NCI-H2081 (cell line): ENCODE measurements around the gene MTA1.
A peak's percentile ranks its signal among the peaks of the same experiment; 100 is the strongest.

Experiments
- DNase-seq, 2 experiments: peaks; one replicate each; lab custom pipeline; 2025; lab: John Stamatoyannopoulos, UW

Gene MTA1

GRCh38 chr14:105465209-105466031, 45.8 kb downstream of the MTA1 start:
- peak in 1 of 2 experiments; percentile 28 for DNase-seq

GRCh38 chr14:105466531-105467248, 47.1 kb downstream of the MTA1 start:
- DNase-seq = no peak

- DNase-seq = no peak
Measured at GRCh38 chr14:105467249-105467941, 47.8 kb downstream of the MTA1 start.

GRCh38 chr14:105467942-105468471, 48.4 kb downstream of the MTA1 start:
- DNase-seq = no peak

- no peak for DNase-seq
Measured at GRCh38 chr14:105468621-105469241, 49.1 kb downstream of the MTA1 start.

GRCh38 chr14:105469456-105470349, 50.1 kb downstream of the MTA1 start:
- DNase-seq = no peak

- DNase-seq = peak; percentile 79 to 85
Measured at GRCh38 chr14:105470350-105471296, 51.0 kb downstream of the MTA1 start.

DNA sequence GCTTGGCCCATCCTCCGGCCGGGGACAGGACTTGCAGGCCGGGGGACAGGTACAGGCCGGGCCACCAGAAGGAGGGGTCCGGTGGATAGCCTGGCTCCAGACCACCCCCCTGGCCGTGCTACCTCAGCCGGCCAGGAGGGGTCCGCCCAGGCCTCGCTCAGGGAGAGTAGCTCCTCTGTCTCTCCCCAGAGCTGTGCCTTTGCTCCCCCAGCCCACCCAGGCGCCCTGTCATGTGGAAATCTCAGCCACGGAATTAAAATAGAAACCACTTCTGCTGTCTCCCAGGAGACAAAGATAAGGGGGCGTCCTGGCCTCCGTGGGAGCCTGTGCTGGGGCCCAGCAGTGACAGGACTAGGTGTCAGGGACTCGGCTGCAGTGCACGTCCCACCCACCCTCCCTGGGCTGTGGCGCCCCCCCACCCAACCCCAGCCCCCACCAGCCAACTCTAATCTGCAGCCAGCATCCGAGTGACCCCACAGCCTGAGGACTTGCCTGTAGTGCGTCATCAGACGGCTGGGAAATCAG, 51.7 kb downstream of the MTA1 start:
- no peak for DNase-seq

DNA sequence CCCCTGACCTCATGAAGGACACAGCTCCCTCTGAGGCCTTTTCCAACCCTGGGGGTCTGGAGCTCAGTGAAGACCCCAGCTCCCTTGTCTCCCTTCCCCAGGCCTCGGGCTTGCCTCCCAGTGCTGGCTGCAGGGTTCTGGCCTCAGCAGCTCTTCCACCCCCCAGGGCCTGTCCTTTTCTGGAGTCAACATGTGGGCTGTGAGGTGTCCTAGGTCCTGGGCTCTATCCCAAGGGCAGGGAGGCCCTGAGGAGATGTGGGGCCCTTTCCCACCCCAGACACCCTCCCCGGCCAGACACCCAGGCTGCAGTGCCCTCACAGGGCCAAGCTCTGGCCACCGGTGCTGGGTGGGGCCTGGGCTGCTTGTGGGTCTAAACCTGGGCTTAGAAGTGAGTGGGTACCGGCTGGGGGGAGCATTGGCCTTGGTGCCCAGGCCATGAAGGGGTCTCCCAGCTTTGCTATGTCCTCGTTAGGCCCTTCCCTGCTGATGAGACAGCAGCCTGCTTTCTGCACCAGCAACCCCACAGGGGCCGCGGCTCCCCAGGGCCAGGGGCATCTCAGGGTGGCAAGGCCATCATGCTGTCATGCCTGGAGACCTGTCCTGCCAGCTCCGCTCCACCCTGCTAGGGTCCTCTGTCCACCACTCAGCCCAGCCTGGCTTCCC, 52.3 kb downstream of the MTA1 start:
- DNase-seq = no peak

GRCh38 chr14:105472486-105472991, 52.9 kb downstream of the MTA1 start:
- no peak for DNase-seq

- peak in 1 of 2 experiments; percentile 42 for DNase-seq
Measured at GRCh38 chr14:105473033-105473676, 53.5 kb downstream of the MTA1 start.

GRCh38 chr14:105473677-105474482, 54.3 kb downstream of the MTA1 start:
- DNase-seq = peak; percentile 87

GRCh38 chr14:105474483-105475268, 55.0 kb downstream of the MTA1 start, which contains the start of gene CRIP2:
CRIP2 (plus strand) TSS chr14:105474821; CDS start chr14:105474863, 42 bp downstream.
- peak; percentile 71 to 75 for DNase-seq

- peak; percentile 59 to 77 for DNase-seq
Measured at GRCh38 chr14:105475269-105476096, 55.9 kb downstream of the MTA1 start.

DNA sequence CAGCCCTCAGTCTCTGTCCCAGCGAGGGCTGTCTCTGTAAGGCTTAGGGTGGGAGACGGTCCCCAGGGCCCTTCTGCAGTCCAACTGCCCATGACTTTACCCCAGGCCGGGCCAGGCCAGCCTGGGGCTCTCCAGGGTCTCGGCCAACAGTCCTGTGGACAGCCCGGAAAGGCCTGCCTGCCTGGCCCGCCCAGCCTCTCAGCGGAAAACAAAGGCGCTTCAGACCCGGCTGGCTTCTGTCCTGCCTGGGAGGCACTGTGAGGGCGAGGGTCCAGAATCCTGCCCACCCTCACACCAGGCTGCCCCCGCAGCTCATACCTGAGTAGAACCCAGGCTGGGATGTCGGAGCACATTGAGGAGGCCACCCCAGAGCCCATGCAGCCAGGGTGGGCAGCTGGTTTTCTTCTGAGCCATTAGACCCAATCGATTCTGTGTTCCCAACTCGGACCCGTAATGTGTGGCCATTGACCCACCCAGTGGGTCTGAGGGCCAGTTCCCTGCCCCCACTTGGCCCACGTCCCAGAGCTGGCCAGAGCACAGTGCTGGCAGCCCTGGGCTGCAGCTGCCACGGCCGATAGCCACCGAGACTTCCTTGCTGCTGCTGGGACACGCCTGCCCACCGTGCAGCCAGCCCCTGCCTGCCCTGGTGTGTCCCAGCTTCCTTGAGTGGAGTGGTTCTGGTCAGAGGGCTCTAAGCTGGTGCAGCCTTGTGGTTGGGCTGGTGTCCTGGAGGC, 56.6 kb downstream of the MTA1 start:
- DNase-seq = no peak
